Mucosa of stomach (tissue), 1 donor: Measurements from ENCODE around the gene MRPL28.
A peak's percentile ranks its signal among the peaks of the same experiment; 100 is the strongest.
"Not testable (repeated sequence)": the region's sequence is repeated elsewhere in the genome, so short reads cannot be mapped to it uniquely, and the experiment has no call there.

Experiments used
- H3K27me3 ChIP-seq: one replicate; pipeline ENCODE4 v1.7.0; 2013; ENCODE audit warnings: mild to moderate bottlenecking, low read length; ENCODE audit not compliant: control insufficient read depth, insufficient read depth
- H3K36me3 ChIP-seq: one replicate; pipeline ENCODE4 v1.7.0; 2013; ENCODE audit warnings: low read length; ENCODE audit not compliant: control insufficient read depth, insufficient read depth
- H3K4me1 ChIP-seq: one replicate; pipeline ENCODE4 v1.7.0; 2013; ENCODE audit warnings: mild to moderate bottlenecking, low read length; ENCODE audit not compliant: control insufficient read depth, insufficient read depth
- H3K4me3 ChIP-seq: one replicate; pipeline ENCODE4 v1.7.0; 2013; ENCODE audit warnings: low read length
- H3K9ac ChIP-seq: one replicate; pipeline ENCODE4 v1.7.0; 2013; ENCODE audit warnings: mild to moderate bottlenecking, low read length, moderate library complexity
- H3K9me3 ChIP-seq: one replicate; pipeline ENCODE4 v1.7.0; 2013; ENCODE audit warnings: mild to moderate bottlenecking, low read length, moderate library complexity; ENCODE audit not compliant: control insufficient read depth
- donor health status: Pancreatic carcinoma.

Gene MRPL28

GRCh38 chr16:383326-384051 lies 13.2 kb upstream of the MRPL28 start:
- no peak overlapping the region for H3K4me3 ChIP-seq
- peaks cover 37% of the 10 kb centered on the region for H3K4me1 ChIP-seq
- no peaks in the 10 kb centered on the region for H3K27me3 ChIP-seq
- peak overlapping the region; percentile 68 for H3K9ac ChIP-seq
- no peaks in the 10 kb centered on the region for H3K36me3 ChIP-seq
- no peaks in the 10 kb centered on the region for H3K9me3 ChIP-seq

GRCh38 chr16:381789-382717 lies 11.7 kb upstream of the MRPL28 start, which contains the start of gene PGAP6:
TSS of gene PGAP6 (minus strand) at chr16:381978. CDS start at chr16:381821, 157 bp downstream.
- no peaks in the 10 kb centered on the region for H3K27me3 ChIP-seq
- H3K36me3 ChIP-seq: peaks cover 2% of the 10 kb centered on the region
- H3K4me3 ChIP-seq: peak within 1 kb of the TSS; percentile 50
- H3K9ac ChIP-seq: peak within 1 kb of the TSS; percentile 80
- no peaks in the 10 kb centered on the region for H3K9me3 ChIP-seq
- H3K4me1 ChIP-seq: peaks cover 29% of the 10 kb centered on the region

- Histone ChIP-seq H3K36me3 (peaks cover 7% of the 10 kb centered on the region), H3K4me3 (peak overlapping the region; percentile 50), H3K9me3 (no peaks in the 10 kb centered on the region), H3K27me3 (no peaks in the 10 kb centered on the region), H3K9ac (peak overlapping the region; percentile 80), H3K4me1 (peaks cover 29% of the 10 kb centered on the region)
These were observed 10.9 kb upstream of the MRPL28 start for GRCh38 chr16:381012-381788.

GRCh38 chr16:380762-381011 lies 10.3 kb upstream of the MRPL28 start:
- Histone ChIP-seq H3K27me3 (no peaks in the 10 kb centered on the region), H3K36me3 (peaks cover 10% of the 10 kb centered on the region), H3K9ac (peak overlapping the region; percentile 80), H3K4me3 (peak overlapping the region; percentile 50), H3K9me3 (no peaks in the 10 kb centered on the region), H3K4me1 (peaks cover 29% of the 10 kb centered on the region)

- Histone ChIP-seq H3K36me3 (peaks cover 10% of the 10 kb centered on the region), H3K9ac (peak overlapping the region; percentile 80), H3K4me3 (no peak overlapping the region), H3K4me1 (peaks cover 29% of the 10 kb centered on the region), H3K27me3 (no peaks in the 10 kb centered on the region), H3K9me3 (no peaks in the 10 kb centered on the region)
These were observed 9.8 kb upstream of the MRPL28 start for GRCh38 chr16:379961-380761.

- Histone ChIP-seq H3K36me3 (peaks cover 10% of the 10 kb centered on the region), H3K4me1 (peaks cover 29% of the 10 kb centered on the region), H3K4me3 (no peak overlapping the region), H3K9ac (peak overlapping the region; percentile 57), H3K27me3 (no peaks in the 10 kb centered on the region), H3K9me3 (no peaks in the 10 kb centered on the region)
These were observed 9.0 kb upstream of the MRPL28 start for GRCh38 chr16:379183-379960.

- Histone ChIP-seq H3K4me1 (peaks cover 29% of the 10 kb centered on the region), H3K4me3 (no peak overlapping the region), H3K36me3 (peaks cover 10% of the 10 kb centered on the region), H3K9ac (no peak overlapping the region), H3K9me3 (no peaks in the 10 kb centered on the region), H3K27me3 (no peaks in the 10 kb centered on the region)
These were observed 8.5 kb upstream of the MRPL28 start for GRCh38 chr16:378821-379182.

- H3K36me3 ChIP-seq: peaks cover 10% of the 10 kb centered on the region
- H3K9ac ChIP-seq, H3K9me3 ChIP-seq, H3K4me3 ChIP-seq, H3K27me3 ChIP-seq: not testable (repeated sequence)
- H3K4me1 ChIP-seq: peaks cover 25% of the 10 kb centered on the region
These were observed 7.9 kb upstream of the MRPL28 start for GRCh38 chr16:378113-378820.

- Histone ChIP-seq H3K9ac (no peak overlapping the region), H3K4me1 (peaks cover 23% of the 10 kb centered on the region), H3K36me3 (peaks cover 10% of the 10 kb centered on the region), H3K27me3 (no peaks in the 10 kb centered on the region), H3K9me3 (no peaks in the 10 kb centered on the region), H3K4me3 (no peak overlapping the region)
These were observed 7.1 kb upstream of the MRPL28 start for GRCh38 chr16:377419-377951.

GRCh38 chr16:376817-377418 lies 6.6 kb upstream of the MRPL28 start:
- H3K4me1 ChIP-seq: peaks cover 23% of the 10 kb centered on the region
- H3K27me3 ChIP-seq: no peaks in the 10 kb centered on the region
- no peak overlapping the region for H3K4me3 ChIP-seq
- no peak overlapping the region for H3K9ac ChIP-seq
- peaks cover 10% of the 10 kb centered on the region for H3K36me3 ChIP-seq
- no peaks in the 10 kb centered on the region for H3K9me3 ChIP-seq
